Stimulated activated CD4-positive, alpha-beta T cell treated with anti-CD3 and anti-CD28 coated beads, Interleukin-12 subunit alpha, Interleukin-12 subunit beta, amount 100 ng/mL, for 4 hours (primary cell): ENCODE measurements around the gene PTPRN2.
"Not testable (repeated sequence)": the region's sequence is repeated elsewhere in the genome, so short reads cannot be mapped to it uniquely, and the experiment has no call there.

Experiments used
- DNase-seq: peaks from one replicate; pipeline ENCODE4 v3.0.0-alpha.2; 2020

Gene PTPRN2

DNA sequence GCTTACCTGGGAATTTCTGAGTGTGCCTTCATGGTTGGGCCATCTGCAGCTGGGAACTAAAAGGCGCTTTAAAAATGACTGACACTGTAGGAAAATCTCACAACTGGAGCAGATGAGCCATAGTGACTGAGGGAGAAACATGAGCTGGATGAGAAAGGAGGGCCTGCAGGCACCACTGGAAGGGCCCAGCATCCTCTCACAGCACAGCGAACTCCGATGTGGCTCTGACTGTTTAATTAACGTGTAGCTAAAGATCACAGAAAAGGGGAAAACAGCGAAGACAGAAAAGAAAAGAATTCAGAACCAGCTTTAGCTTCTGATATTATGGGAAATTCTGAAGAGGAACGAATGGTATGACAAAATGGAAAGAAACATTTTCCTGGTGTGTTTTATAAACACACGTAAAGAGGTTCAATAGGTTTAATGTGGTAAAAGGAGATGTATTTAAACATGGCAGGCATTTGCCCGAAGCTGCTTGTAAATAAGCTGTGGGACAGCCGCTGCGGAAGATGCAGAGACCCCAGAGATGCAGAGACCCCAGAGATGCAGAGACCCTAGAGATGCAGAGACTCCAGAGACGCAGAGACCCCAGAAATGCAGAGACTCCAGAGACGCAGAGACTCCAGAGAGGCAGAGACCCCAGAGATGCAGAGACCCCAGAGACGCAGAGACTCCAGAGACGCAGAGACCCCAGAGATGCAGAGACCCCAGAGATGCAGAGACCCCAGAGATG lies 534.3 kb downstream of the PTPRN2 start:
- no peak for DNase-seq

DNA sequence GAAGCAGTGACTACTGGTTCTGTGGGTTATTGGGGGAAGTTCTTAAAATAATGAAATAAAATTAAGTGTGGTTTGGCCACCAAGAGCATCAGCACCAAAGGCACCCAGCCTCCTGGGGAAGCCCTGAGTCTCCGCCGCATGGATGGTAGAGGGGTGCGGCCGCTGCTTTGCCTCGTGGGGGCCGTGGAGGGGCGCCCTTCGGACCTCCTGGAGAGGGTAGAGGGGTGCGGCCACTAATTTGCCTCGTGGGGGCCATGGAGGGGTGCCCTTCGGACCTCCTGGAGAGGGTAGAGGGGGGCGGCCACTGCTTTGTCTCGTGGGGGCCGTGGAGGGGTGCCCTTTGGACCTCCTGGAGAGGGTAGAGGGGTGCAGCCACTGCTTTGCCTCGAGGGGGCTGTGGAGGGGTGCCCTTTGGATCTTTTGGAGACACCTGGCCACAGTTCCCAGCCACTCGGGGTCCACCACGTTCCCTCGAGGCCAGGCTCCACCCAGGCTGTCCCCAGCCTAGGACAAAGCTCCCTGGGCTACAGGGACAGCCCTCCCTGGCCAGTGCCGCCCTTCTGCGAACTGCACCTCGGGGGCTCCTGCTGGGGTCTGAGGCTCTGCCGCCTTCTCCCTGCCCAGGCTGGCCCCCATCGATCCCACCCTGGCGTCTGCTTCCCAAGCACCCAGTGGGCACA lies 535.1 kb downstream of the PTPRN2 start:
- no peak for DNase-seq

DNA sequence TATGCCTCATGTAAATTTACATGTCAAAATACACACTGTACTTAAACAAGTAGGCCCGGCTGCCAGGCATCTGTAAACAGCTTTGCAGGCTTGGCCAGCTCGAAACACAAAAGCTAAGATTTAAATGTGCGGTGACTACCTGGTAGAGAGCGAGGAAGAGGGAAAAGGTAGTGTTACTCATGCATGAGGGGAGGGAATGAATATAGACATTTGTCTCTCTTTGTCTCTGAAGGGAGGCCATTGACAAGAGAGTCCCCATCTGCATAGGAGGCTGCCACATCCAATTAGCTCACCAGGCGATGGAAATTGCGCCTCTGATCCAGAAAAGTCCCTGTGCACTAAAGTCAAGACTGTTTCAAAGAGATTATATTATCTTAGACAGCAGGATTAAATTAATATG lies 535.8 kb downstream of the PTPRN2 start:
- DNase-seq, result no peak

DNA sequence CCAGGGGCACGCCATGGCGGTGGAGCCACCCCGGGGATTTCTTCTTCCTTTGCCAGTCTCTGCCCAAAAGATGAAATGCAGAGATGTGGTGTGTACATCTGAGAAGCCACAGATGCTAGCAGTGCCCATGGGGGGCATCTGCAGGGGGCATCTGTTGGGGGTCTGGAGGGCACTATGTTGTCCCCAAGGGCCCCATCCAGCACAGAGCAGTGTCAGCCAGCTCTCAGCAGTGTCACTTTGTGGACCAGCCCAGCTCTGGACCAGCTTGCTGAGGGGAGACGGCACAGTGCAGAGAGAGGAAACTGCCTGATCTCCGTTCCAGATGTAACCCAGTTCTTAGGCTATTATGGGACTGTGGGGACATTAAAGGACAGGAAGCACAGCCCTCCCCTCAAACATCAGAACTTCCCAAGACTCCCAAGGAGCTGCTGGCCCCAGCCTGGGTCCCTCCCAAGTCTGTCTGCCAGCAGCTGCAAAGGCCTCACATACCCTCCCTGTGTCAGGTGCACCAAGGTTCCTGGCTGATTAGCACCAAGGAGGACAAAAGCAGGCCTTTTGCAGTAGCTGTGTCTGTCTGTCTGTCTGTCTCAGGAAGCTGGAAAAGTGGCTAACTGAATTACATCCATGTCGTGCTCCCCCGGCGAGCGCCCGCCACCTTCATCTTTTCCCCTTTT lies 536.5 kb downstream of the PTPRN2 start:
- no peak for DNase-seq

DNA sequence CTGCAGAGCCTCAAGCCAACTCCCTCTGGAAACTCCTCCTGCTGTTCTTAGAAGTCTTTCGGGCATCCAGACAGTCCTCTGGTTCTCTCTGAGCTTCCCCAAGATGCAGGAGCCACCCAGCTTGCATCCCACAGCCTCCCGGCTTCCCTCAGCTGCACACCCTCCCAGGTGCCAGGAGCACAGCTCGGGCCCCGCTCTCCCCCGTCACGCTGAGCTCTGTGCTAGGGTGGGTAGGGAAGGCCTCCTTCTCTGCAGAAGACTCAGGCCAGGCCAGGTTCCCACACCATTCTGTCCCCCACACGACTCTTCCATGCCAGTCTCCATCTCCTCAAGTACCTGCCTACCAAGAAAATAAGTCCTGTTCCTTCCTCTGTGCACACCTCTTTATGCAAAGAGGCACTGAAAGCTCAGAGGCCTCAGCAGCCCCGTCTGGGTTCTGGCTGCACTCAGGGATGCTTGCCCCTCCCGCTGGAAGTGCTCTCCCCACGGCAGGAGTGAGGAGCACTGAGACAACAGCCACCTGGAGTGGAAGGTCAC lies 537.1 kb downstream of the PTPRN2 start:
- no peak for DNase-seq

DNA sequence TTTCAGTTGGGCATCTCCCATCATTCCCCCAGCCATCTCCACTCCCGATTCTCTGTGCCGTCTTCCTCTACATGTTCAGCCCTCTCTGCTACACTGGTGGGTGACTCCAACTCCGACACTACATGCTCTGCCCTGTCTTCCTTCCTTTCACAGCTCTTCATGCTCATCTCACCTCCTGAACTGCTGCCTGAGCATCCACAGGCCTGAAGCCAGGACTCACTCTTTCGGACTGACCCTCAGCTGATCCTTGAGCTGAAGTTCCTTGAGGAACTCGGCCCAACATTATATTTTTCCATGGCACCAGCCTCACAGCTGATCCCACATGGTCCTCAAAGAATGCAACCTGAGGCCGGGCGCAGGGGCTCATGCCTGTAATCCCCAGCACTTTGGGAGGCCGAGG lies 538.4 kb downstream of the PTPRN2 start:
- no peak for DNase-seq

DNA sequence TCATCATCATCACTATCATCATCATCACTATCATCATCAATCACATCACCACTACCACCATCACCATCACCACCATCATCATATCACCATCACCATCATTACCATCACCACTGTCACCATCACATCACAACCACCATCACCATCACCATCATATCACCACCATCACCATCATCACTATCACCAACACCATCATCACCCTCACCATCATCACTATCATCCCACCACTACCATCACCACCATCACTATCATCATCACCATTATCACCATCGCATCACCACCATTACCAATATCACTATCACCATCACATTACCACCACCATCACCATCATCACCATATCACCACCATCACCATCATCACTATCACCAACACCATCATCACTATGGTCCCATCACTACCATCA lies 539.1 kb downstream of the PTPRN2 start:
- DNase-seq, result no peak

DNA sequence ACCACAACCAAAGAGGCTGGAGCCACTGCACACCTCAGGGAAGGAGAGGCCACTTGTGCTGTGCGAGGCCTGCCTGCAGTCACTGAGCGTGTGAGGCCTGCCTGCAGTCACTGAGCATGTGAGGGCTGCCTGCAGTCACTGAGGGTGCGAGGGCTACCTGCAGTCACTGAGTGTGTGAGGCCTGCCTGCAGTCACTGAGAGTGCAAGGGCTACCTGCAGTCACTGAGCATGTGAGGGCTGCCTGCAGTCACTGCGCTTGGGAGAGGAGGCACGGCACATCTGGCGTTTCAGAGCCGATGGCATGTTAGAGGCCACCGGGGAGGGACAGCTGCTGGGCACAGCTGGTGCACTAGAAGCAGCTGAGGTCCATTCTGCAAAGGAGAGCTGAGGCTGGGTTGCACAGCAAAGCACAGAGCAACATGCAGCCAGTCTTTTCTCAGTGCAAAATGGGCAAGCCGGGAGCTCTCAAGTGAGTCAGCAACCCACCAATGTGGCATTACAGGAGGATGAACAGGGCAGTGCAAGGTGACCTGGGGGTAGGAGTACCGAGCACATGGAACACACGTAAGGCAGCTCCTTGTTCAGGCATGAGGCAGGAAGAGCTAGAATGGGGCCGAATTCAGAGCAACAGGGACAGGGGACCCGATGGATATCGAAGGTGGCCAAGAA lies 540.1 kb downstream of the PTPRN2 start:
- DNase-seq, result no peak

DNA sequence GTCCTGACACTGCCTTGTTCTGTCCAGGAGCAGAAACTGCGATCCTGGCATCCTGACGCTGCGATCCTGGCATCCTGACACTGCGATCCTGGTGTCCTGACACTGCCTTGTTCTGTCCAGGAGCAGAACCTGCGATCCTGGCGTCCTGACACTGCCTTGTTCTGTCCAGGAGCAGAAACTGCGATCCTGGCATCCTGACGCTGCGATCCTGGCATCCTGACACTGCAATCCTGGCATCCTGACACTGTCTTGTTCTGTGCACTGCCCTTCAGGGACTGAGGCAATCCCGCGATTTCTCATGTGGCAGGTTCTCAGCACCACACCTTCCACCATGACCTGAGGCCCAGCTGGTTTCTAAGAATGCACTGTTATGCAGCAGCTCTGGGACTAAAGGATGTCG lies 541.4 kb downstream of the PTPRN2 start:
- not testable (repeated sequence) for DNase-seq

DNA sequence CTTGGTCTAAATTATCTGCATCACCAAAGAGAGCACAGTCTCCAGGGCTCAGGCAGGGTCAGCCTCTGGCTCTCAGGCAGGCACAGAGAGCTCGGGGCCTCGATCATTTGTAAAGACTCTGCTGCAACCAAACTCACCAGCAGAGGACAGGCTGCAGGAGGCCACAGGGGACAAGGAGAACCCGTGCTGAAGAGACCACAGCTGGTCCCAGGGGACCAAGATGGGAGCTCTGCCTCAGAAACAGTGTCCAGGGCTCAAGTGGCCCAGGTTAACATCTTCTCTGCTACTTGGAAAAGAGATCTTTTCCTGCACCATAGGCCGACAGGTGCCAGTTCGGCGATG lies 543.2 kb downstream of the PTPRN2 start:
- DNase-seq, result no peak

DNA sequence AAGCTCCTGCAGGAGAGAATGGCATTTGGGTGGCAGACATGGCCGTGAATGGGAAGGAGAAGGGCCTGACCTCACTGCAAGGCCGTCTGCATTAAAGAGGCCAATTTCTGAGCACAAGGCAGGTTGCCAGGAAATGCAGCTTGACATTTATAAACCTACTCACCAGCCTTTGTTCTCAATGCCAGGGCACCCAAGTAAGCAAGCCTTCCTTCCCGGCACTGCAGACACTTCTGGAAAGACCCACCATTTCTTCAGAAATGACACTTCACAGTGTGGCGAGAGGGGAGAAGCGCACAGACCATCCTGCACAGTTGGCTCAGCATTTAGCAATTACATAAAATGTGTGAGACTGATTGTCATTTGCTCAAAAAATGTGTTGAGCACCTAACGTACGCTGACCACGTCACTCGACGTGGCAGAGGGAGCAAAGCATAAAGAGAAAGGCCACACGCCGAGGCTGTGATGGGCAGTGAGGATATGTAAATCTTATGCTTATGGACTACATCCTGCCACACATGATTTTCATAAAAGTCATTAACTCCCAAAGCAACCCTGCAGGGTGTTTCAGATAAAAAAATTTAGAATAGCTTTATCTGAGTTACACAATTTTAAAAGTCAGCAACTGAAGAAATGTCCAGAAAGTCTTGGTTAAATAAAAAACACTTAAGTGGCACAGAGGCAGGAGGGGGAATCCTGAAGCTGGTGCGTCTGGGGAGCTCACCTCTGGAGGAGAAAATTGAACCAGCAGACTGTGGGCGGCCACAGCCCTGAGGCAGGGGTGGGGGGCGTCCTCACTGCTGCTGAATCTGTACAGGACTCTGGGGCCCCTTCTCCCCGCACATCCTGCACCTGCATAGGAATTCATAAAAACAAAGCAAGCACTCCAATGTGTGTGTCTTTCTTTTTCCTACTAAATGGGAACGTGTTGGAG lies 543.8 kb downstream of the PTPRN2 start:
- DNase-seq, result no peak

DNA sequence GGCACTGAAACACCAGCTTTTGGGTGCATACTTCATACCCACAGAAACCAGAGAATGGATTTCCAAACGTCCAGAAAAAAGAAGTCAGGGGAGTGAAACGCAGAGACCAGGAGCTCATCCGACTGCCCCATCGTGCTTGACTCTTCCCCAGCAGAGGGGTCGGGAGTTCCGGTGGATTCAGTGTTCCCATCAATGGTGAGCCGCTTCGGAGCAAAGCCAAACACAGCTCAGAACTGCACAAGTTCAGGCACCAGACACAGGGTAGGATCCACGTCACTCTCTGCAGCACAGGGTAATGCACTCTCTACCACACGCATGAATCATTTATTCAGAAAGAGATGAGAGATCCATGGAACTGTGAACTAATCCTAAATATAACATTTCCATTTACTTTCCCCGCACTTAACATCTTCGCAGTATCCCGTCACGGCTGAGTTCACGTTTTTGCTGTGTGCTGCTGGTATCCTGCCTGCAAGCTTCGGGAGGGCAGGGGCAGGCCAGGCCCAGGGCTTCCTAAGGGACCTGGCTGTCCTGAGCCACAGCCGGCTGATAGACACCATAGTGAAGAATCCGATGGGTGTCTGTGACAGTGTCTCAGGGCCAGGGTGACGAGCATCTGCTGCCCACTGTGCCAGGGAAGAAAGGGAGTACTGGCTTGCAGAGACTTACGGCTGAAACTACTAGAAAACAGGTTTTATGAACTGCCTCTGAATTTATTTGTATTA lies 545.3 kb downstream of the PTPRN2 start:
- no peak for DNase-seq

DNA sequence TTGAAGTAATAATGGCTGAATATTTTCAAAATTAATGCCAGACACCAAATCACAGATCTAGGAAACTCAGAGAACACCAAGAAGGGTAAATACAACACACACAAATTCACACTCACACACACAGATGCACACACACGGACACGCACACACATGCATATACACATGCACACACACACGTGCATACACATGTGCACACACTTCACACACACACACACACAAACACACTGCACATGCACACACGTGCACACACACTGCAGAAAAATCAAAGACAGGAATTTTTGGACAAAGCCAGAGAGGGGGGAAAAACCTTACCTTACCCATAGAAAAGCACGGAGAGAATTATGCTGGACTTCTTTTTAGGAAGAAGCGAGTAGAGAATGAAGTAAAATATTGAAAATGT lies 547.4 kb downstream of the PTPRN2 start:
- DNase-seq, result no peak

DNA sequence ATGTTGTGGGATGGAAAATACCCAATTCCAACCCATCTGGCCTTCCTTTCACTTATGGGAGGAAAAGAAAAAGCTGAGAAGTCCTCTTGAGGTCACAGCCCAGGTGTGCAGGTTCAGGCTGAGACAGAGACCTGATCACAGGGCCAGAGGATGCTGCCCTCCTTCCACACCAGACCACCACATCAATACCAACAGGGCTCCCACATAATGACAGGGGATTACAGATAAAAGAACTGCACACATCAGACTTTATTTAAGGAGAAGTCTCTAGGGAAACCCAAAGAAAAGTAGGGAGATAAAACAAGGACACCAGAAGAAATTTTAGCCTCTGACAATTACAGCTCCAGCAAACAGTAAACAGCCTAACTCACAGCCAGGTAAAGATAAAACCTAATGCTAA lies 548.4 kb downstream of the PTPRN2 start:
- no peak for DNase-seq

DNA sequence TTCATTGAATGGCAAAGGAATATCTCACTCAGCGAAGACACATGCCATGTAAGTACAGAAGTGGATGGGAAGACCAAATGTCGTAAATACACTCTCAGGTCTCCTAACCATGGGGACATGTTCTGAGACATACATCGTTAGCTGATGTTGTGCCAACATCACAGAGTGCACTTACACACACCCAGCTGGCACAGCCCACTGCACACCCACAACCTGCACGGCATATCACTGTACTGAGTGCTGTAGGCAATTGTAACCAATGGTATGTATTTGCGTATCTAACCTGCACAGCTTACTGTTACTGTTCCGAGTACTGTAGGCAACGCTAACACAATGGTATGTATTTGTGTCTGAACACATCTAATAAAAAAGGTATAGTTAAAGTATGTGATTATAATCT lies 550.4 kb downstream of the PTPRN2 start:
- DNase-seq, result no peak

DNA sequence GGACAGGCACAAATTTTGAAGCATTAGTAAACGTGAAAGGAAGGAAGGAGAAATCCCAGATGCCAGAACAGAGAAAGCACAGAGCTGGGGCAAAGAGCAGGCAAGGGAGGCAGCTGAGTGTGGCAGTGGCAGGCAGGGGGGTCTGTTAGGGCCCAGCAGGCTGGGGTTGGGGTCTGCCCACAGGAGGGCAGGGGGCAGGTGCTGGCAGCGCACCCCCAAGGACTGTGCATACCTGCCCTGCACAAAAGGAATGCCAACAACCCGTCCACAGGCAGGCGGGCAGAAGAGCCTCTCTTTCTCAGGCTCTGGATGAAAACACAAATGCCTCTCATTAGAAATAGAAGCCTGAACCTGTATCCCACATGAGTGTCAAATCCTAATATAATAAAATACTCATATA lies 552.3 kb downstream of the PTPRN2 start:
- DNase-seq, result no peak

DNA sequence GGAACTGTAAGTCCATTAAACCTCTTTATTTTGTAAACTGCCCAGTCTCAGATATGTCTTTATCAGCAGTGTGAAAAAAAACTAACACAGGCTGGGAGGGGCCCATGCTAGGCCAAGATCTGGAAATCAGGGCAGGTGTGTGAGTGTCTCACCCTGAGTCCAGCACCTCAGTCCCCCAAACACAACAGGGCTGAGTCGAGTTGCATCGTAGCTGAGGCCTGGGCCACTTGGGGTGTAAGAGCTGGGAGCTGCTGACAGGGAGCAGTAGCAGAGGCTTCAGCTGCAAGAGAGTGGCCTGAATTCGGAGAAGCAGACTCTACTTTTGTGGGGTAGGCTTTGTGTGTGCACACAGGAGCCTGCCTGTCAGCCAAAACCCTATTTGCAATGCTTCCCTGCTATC lies 553.1 kb downstream of the PTPRN2 start:
- DNase-seq, result no peak

DNA sequence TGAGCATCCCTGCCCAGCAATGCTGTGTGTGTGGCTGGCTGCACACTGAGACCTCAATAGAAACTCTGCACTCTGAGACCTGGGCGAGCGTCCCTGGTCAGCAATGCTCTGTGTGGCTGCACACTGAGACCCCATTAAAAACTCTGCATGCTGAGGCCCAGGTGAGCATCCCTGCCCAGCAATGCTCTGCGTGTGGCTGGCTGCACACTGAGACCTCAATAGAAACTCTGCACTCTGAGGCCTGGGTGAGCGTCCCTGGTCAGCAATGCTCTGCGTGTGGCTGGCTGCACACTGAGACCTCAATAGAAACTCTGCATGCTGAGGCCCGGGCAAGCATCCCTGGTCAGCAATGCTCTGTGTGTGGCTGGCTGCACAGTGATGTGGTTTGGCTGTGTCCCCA lies 553.7 kb downstream of the PTPRN2 start:
- not testable (repeated sequence) for DNase-seq

DNA sequence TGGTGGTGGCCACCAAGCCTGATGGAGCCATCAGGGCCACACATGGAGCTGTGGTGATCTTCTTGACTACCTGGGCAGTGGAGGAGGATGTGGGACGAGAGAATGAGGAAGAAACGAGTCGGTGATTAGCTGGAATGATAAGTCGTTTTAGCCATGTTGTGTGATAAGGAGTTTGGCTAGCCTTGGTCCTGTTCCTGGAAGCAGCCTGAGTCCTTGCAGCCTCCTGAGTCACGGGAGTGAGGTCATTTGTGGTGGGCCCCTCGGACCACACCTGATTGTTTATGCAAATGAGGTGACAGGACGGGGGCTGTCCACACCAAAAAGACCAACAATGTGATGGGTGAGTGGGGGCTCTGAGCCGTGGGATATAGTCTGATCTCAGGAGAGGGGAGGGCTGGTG lies 554.4 kb downstream of the PTPRN2 start:
- no peak for DNase-seq

DNA sequence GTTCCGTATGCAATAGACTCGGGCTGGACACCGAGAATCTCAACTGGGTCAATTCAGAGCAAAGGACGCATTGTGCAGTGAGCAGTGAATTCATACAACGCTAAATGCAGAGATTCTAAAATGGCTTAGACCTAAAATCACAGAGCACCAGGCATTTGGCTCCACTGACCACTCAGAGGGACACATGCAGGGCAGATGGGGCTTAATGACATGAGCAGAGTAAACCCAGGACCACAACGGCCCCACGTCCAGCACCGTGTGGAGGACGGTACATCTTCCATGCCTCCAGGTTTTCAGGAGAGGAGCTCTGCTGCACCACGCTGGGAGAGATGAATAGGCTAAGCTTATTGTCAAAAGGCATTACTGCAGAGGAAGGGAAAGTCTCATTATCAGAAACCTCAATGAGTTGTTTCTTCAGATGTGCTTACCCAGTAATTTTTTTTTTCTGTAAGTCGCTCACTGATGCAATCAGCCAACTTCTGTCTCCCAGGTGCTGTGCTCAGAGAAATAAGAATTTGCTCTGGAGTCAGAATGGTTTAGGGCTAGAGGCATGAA lies 555.0 kb downstream of the PTPRN2 start:
- DNase-seq, result no peak

DNA sequence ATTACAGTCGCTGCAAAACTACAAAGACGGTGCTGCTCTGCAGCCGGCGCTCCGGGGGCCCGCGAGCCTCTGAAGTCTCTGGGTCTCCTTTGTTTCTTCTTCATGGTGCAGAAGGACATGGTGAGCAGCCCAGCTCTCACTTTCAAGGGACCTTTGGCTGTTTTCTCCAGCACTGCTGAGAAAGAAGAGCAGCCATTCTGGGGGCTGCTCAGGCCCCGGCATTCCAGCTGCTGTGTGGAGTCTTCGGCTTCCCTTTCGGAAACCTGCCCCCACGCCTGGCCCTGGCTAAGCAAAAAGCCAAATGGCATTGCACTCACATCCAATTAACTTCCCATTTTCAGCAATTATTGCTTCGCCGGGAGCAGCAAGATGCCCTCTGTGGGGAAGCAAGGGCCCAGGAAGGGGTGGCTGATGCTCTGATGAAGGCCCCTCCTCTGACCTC lies 555.7 kb downstream of the PTPRN2 start:
- no peak for DNase-seq
